Heart left ventricle (tissue), 13 donors: ENCODE measurements around the gene UGGT2.

ENCODE experiments used
- POLR2A ChIP-seq, 2 donors: fragments of 450-650 bp; IDR thresholded peaks; one replicate each; pipeline ENCODE4 v1.6.1; 2017; ENCODE audit warnings: antibody characterized with exemption in 2 of 2, mild to moderate bottlenecking in 2 of 2, moderate library complexity in 2 of 2
- TF ChIP-seq, protein P1 (sequence below), 12 donors: fragments of 200-600 bp; sonication (generic) in 4 of 12; IDR thresholded peaks; one replicate each; pipeline versions ENCODE4 v1.5.0 to v1.8.0; 2018 to 2022; ENCODE audit warnings: antibody characterized with exemption in 12 of 12, mild to moderate bottlenecking in 5 of 12
- donor health status: ischemic (EF 13 %, LVEDD 7.1; RV severe dilation, severe dysfunction).
- donor health status: DM: no; HTN: yes; CAD: no.
- donor health status: DM: no; HTN: no; CAD: no.
- donor health status: ischemic (EF 25% LVEDD 6.9; RV normal size, moderate dysfunction).
- donor health status: ischemic (EF 25% LVEDD 5.7; RV mildly dilated, moderate dysfunction).
- donor health status: ischemic (EF 35%, LVEDD 5.7; RV mildly dilated, moderate dysfunction).
- donor health status: nonischemic (EF 11% LVEDD 7.7; RV severe dilation, severe dysfunction).
- donor health status: DM: yes; HTN: yes; CAD: no.
- donor health status: PGD.
- donor health status: ischemic (EF 29% LVEDD 5.4; RV normal size, mild dysfunction).
- donor health status: nonischemic (EF 23%, LVEDD 6.1; RV moderate dilation, normal function).

DNA sequence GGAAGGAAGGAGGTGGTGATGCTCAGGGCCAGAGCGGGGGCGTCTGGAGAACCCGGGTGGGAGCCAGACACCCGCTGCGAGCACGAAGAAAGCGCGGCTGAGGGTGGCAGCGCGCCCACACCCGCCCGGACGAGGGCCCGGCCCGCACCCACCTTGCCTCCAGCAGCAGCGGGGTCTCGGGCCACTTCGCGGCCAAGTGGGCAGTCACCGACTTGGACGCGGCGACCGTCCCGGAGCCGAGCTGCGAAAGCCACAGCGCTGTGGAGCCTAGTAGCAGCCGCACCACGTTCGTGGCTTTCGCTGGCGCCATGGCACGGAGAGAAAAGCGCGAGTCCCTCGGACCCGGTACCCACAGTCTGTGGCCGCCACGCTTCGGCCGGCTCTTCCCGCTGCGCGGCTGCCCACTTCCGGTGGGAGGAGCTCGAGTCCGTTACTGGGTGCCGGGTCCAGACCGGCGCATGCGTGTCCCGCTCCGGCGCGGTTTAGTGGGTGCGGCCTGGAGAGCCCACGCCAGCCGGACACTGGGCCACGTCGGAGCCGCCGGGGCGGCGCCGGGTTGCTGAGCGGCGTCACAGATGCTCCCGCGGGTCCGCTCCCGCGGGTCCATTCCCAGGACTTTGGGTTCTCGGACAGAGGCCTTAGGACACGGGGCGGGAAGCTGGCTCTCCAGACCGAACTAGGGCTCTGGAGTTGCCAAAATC is at the start of gene UGGT2:
- TF ChIP-seq, protein P1, sequence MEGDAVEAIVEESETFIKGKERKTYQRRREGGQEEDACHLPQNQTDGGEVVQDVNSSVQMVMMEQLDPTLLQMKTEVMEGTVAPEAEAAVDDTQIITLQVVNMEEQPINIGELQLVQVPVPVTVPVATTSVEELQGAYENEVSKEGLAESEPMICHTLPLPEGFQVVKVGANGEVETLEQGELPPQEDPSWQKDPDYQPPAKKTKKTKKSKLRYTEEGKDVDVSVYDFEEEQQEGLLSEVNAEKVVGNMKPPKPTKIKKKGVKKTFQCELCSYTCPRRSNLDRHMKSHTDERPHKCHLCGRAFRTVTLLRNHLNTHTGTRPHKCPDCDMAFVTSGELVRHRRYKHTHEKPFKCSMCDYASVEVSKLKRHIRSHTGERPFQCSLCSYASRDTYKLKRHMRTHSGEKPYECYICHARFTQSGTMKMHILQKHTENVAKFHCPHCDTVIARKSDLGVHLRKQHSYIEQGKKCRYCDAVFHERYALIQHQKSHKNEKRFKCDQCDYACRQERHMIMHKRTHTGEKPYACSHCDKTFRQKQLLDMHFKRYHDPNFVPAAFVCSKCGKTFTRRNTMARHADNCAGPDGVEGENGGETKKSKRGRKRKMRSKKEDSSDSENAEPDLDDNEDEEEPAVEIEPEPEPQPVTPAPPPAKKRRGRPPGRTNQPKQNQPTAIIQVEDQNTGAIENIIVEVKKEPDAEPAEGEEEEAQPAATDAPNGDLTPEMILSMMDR (IDR thresholded peaks at IDR 0.05), result peak in 2 of 12 donors; percentile 36 to 37
- TF ChIP-seq POLR2A (IDR thresholded peaks at IDR 0.05), result peak in 1 of 2 donors; percentile 80
